ENCODE results near the gene MID1IP1. TPM values are rescaled to one million over a fixed set of nuclear protein-coding genes. Genes with fewer than 3 reads are reported as not detected.

Gene MID1IP1
- total and polyA plus RNA-seq, 2 of the 8 experiments (the other 6 are each of a cell fraction or from before 2014, with no cell fraction given) = 118 to 128 TPM

DNA sequence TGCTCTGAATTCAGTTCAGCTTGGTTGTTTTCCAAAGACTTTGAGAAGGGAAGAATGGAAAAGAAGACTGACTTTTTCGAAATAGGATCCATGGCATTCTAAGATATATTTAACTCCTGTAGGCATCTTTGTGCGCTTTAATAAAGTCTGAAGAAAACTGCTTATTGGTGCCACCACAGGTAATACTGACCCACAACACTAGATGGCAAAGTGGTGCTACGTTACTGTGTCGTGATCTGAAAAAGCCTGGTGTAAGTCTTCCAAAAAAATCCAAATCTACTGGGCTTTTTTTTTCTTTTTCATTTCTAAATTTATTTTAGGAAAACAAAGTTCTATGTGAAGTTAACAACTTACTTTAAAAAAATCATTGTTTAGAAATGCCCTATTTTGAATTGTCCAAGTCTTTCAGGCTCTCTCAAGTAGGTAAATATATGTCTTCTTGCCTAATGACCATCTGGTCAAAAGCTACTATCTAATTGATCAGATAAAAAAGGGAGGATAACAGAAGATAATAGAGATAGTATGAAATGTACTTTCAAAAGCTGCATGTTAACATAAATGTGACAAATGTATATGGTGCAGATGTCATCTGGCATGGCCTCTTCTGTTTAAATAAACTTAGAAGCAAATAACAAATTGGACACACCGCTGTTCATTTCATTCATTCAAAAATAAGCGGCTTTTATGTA is 47.0 kb upstream of the MID1IP1 start:
- H3K9ac ChIP-seq (replicated peaks in 1 of 4; ENCODE audit: extremely low read depth in 1 of 4, low read depth in 3 of 4, low read length in 3 of 4) = no peak overlapping the region
- H3K14ac ChIP-seq (ENCODE audit: insufficient read length) = no peak overlapping the region
- H3K4ac ChIP-seq (replicated peaks; ENCODE audit: insufficient read length, low read depth, low read length) = no peak overlapping the region
- H3K23me2 ChIP-seq (ENCODE audit: low read depth, low read length) = no peaks in the 10 kb centered on the region
- H2BK15ac ChIP-seq (ENCODE audit: low read length) = no peak overlapping the region
- no peak overlapping the region for H3K18ac ChIP-seq (ENCODE audit: extremely low read depth, low read length)
- H3K4me3 ChIP-seq (ENCODE audit: extremely low read depth in 1 of 4, insufficient read depth in 2 of 4, low read depth in 3 of 4, low read length in 4 of 4) = no peak overlapping the region
- H3K36me3 ChIP-seq (ENCODE audit: control insufficient read depth in 2 of 4, insufficient read depth in 4 of 4, low read length in 3 of 4) = no peaks in the 10 kb centered on the region
- H4K20me1 ChIP-seq (replicated peaks in 1 of 2; ENCODE audit: control insufficient read depth in 1 of 2, insufficient read depth in 2 of 2, low read length in 2 of 2) = no peaks in the 10 kb centered on the region
- no peak overlapping the region for H2BK120ac ChIP-seq (replicated peaks; ENCODE audit: low read depth, low read length)
- H3K27ac ChIP-seq (ENCODE audit: low read depth, low read length) = no peak overlapping the region
- no peak overlapping the region for H4K5ac ChIP-seq (ENCODE audit: insufficient read length, low read depth, low read length)
- H3K23ac ChIP-seq (ENCODE audit: insufficient read length) = no peak overlapping the region
- H2BK5ac ChIP-seq (ENCODE audit: low read depth, low read length) = no peak overlapping the region
- no peak overlapping the region for H2BK20ac ChIP-seq (ENCODE audit: low read length)
- no peak overlapping the region for H3K56ac ChIP-seq (replicated peaks; ENCODE audit: insufficient read length, low read depth, low read length)
- no peak overlapping the region for H2BK12ac ChIP-seq (ENCODE audit: low read depth, low read length)
- H4K91ac ChIP-seq (replicated peaks; ENCODE audit: insufficient read length, low read length) = no peak overlapping the region
- no peak overlapping the region for H2AFZ ChIP-seq (ENCODE audit: low read length)
- H3K4me2 ChIP-seq (ENCODE audit: insufficient read depth in 1 of 2, low read depth in 2 of 2, low read length in 2 of 2) = no peak overlapping the region
- H3K79me1 ChIP-seq (ENCODE audit: low read depth, low read length) = no peaks in the 10 kb centered on the region
- WGBS, 2 experiments (ENCODE audit: extremely low coverage in 1 of 2, insufficient coverage in 1 of 2, insufficient read length in 1 of 2, insufficient replicate concordance in 2 of 2, low coverage in 1 of 2, low lambda C conversion rate in 2 of 2, missing lambda C conversion rate in 1 of 2) = 51% methylated on average over 6 of the region's 6 CpGs; no CpG with 5 or more reads in 1 of the 2 experiments
- H3K27me3 ChIP-seq (replicated peaks in 1 of 4; ENCODE audit: control insufficient read depth in 3 of 4, extremely low read depth in 1 of 4, insufficient read depth in 3 of 4, low read length in 3 of 4) = no peaks in the 10 kb centered on the region
- peak; percentile 81 for FAIRE-seq
- POLR2A ChIA-PET (ENCODE audit: partially characterized antibody) = interaction anchor here (0.9 to 1.0 kb wide), 2 partner anchors 50 kb away, joined by 4 read pairs; no protein-coding TSS in a partner anchor
- H4K8ac ChIP-seq (ENCODE audit: extremely low read depth, insufficient read depth, low read length) = no peak overlapping the region
- CTCF ChIA-PET (ENCODE audit: partially characterized antibody) = interaction anchor here (0.5 to 10.2 kb wide), 15 partner anchors 9 to 846 kb away, joined by 3 to 54 read pairs (median 3); no protein-coding TSS in a partner anchor
- DNase-seq (ENCODE audit: low read depth in 1 of 2, low spot score in 2 of 2) = no peak
- no peaks in the 10 kb centered on the region for H3K9me3 ChIP-seq (ENCODE audit: insufficient read depth in 2 of 2, low read depth in 1 of 2, low read length in 1 of 2)
- no peaks in the 10 kb centered on the region for H3K79me2 ChIP-seq (ENCODE audit: control insufficient read depth in 1 of 2, insufficient read depth in 2 of 2, low read length in 2 of 2)
- H3K4me1 ChIP-seq (replicated peaks in 1 of 4; ENCODE audit: control insufficient read depth in 3 of 4, insufficient read depth in 4 of 4, low read length in 3 of 4) = peaks cover 0 to 7% (median 2%) of the 10 kb centered on the region in 4 experiments; a peak in 4 of 7 replicates
- H2AK5ac ChIP-seq (ENCODE audit: low read depth, low read length) = no peak overlapping the region
- no peak for TF ChIP-seq POU5F1 (IDR thresholded peaks at IDR 0.05; ENCODE audit: low read depth, low read length)
